Activated T-cell treated with anti-CD3 and anti-CD28 coated beads for 1 hour (primary cell): ENCODE results near the gene ZMIZ1.

Experiments
- DNase-seq: peaks from one replicate; pipeline ENCODE4 v3.0.0-alpha.2; 2020; ENCODE audit warnings: low read depth

The ZMIZ1 gene

GRCh38 chr10:79187121-79187940 lies 118.6 kb downstream of the ZMIZ1 start:
- DNase-seq, result no peak

- no peak for DNase-seq
These were observed 119.6 kb downstream of the ZMIZ1 start for GRCh38 chr10:79188154-79188965.

GRCh38 chr10:79189181-79189580 lies 120.4 kb downstream of the ZMIZ1 start:
- DNase-seq, result no peak

GRCh38 chr10:79189853-79190435 lies 121.2 kb downstream of the ZMIZ1 start:
- no peak for DNase-seq

- DNase-seq, result no peak
These were observed 122.0 kb downstream of the ZMIZ1 start for GRCh38 chr10:79190740-79191261.

GRCh38 chr10:79191951-79192676 lies 123.3 kb downstream of the ZMIZ1 start:
- no peak for DNase-seq

GRCh38 chr10:79192677-79193003 lies 123.9 kb downstream of the ZMIZ1 start:
- DNase-seq, result no peak

- no peak for DNase-seq
These were observed 125.1 kb downstream of the ZMIZ1 start for GRCh38 chr10:79193694-79194382.

GRCh38 chr10:79195091-79195923 lies 126.5 kb downstream of the ZMIZ1 start:
- peak; percentile 65 for DNase-seq

GRCh38 chr10:79196470-79197461 lies 128.0 kb downstream of the ZMIZ1 start:
- DNase-seq, result peak; percentile 67

GRCh38 chr10:79197558-79197957 lies 128.8 kb downstream of the ZMIZ1 start:
- DNase-seq, result no peak

- DNase-seq, result no peak
These were observed 131.6 kb downstream of the ZMIZ1 start for GRCh38 chr10:79200346-79200745.

- DNase-seq, result no peak
These were observed 132.9 kb downstream of the ZMIZ1 start for GRCh38 chr10:79201706-79202105.

GRCh38 chr10:79202188-79203013 lies 133.6 kb downstream of the ZMIZ1 start:
- peak; percentile 9 for DNase-seq

GRCh38 chr10:79203014-79203644 lies 134.4 kb downstream of the ZMIZ1 start:
- no peak for DNase-seq

- no peak for DNase-seq
These were observed 135.1 kb downstream of the ZMIZ1 start for GRCh38 chr10:79203833-79204232.

GRCh38 chr10:79206300-79207095 lies 137.7 kb downstream of the ZMIZ1 start:
- no peak for DNase-seq
